ENCODE measurements around the gene HUS1B.
"Not testable (repeated sequence)": the region's sequence is repeated elsewhere in the genome, so short reads cannot be mapped to it uniquely, and the experiment has no call there.

HUS1B gene

GRCh38 chr6:678520-678919, 21.6 kb upstream of the HUS1B start:
- no peak for DNase-seq (ENCODE audit: low read depth)

GRCh38 chr6:677919-678318, 21.0 kb upstream of the HUS1B start:
- no peak for DNase-seq (ENCODE audit: low read depth)

- no peak for DNase-seq (ENCODE audit: low read depth)
These were observed 18.1 kb upstream of the HUS1B start for GRCh38 chr6:674956-675355.

GRCh38 chr6:674406-674805, 17.5 kb upstream of the HUS1B start:
- DNase-seq (ENCODE audit: low read depth): no peak

GRCh38 chr6:667253-667927, 10.5 kb upstream of the HUS1B start:
- DNase-seq (ENCODE audit: low read depth): no peak

- DNase-seq (ENCODE audit: low read depth): no peak
These were observed 8.7 kb upstream of the HUS1B start for GRCh38 chr6:665403-666267.

- DNase-seq (ENCODE audit: low read depth): not testable (repeated sequence)
These were observed 6.9 kb upstream of the HUS1B start for GRCh38 chr6:663788-664187.

GRCh38 chr6:659716-660581, 3.0 kb upstream of the HUS1B start:
- DNase-seq (ENCODE audit: low read depth): no peak

GRCh38 chr6:658244-658643, 1.3 kb upstream of the HUS1B start:
- DNase-seq (ENCODE audit: low read depth): peak; percentile 87

- no peak for DNase-seq (ENCODE audit: low read depth)
These were observed 843 bp upstream of the HUS1B start for GRCh38 chr6:657743-658142.

- no peak for DNase-seq (ENCODE audit: low read depth)
These were observed 2.8 kb downstream of the HUS1B start for GRCh38 chr6:654136-654535.

- DNase-seq (ENCODE audit: low read depth): no peak
These were observed 4.0 kb downstream of the HUS1B start for GRCh38 chr6:652865-653264.

GRCh38 chr6:650098-650497, 6.8 kb downstream of the HUS1B start:
- DNase-seq (ENCODE audit: low read depth): peak; percentile 61

GRCh38 chr6:642805-643204, 14.1 kb downstream of the HUS1B start:
- DNase-seq (ENCODE audit: low read depth): no peak

- no peak for DNase-seq (ENCODE audit: low read depth)
These were observed 15.5 kb downstream of the HUS1B start for GRCh38 chr6:641225-641985.

GRCh38 chr6:636488-636887, 20.4 kb downstream of the HUS1B start:
- no peak for DNase-seq (ENCODE audit: low read depth)

- DNase-seq (ENCODE audit: low read depth): no peak
These were observed 21.7 kb downstream of the HUS1B start for GRCh38 chr6:635233-635632.

GRCh38 chr6:633611-634010, 23.3 kb downstream of the HUS1B start:
- no peak for DNase-seq (ENCODE audit: low read depth)

GRCh38 chr6:628766-629165, 28.1 kb downstream of the HUS1B start:
- DNase-seq (ENCODE audit: low read depth): no peak

GRCh38 chr6:626236-626635, 30.7 kb downstream of the HUS1B start:
- DNase-seq (ENCODE audit: low read depth): peak; percentile 33

GRCh38 chr6:624979-625378, 31.9 kb downstream of the HUS1B start:
- DNase-seq (ENCODE audit: low read depth): peak; percentile 30

- DNase-seq (ENCODE audit: low read depth): no peak
These were observed 34.4 kb downstream of the HUS1B start for GRCh38 chr6:622462-622861.

Data from amniotic epithelial cell (primary cell).